ENCODE measurements around the gene CLHC1.
"Not testable (repeated sequence)": the region's sequence is repeated elsewhere in the genome, so short reads cannot be mapped to it uniquely, and the experiment has no call there.

DNA sequence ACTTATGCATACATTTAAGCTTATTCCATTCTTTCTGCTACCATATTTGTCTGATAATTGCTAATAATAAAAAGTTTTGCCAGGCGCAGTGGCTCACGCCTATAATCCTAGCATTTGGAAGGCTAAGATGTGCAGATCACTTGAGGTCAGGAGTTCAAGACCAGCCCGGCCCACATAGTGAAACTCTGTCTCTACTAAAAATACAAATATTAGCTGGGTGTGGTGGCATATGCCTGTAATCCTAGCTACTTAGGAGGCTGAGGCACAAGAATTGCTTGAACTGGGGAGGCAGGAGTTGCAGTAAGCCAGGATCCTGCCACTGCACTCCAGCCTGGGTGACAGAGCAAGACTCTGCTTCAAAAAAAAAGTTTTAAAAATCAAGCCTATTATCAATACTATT, 27.5 kb upstream of the CLHC1 start:
- TF ChIP-seq EZH2phosphoT487 (IDR thresholded peaks at IDR 0.05; ENCODE audit: borderline replicate concordance, low read depth, low read length) = not testable (repeated sequence)
- TF ChIP-seq, protein P1, sequence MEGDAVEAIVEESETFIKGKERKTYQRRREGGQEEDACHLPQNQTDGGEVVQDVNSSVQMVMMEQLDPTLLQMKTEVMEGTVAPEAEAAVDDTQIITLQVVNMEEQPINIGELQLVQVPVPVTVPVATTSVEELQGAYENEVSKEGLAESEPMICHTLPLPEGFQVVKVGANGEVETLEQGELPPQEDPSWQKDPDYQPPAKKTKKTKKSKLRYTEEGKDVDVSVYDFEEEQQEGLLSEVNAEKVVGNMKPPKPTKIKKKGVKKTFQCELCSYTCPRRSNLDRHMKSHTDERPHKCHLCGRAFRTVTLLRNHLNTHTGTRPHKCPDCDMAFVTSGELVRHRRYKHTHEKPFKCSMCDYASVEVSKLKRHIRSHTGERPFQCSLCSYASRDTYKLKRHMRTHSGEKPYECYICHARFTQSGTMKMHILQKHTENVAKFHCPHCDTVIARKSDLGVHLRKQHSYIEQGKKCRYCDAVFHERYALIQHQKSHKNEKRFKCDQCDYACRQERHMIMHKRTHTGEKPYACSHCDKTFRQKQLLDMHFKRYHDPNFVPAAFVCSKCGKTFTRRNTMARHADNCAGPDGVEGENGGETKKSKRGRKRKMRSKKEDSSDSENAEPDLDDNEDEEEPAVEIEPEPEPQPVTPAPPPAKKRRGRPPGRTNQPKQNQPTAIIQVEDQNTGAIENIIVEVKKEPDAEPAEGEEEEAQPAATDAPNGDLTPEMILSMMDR (conservative IDR thresholded peaks at IDR 0.05; ENCODE audit: low read length) = not testable (repeated sequence)

All from OCI-LY7 (cell line).